ENCODE results near the gene TMEM97.

Gene TMEM97

GRCh38 chr17:28343491-28343932 is 24.5 kb downstream of the TMEM97 start:
- no peak for TF ChIP-seq CREB1 (IDR thresholded peaks at IDR 0.05; ENCODE audit: low read depth)
- TF ChIP-seq TEAD4 (IDR thresholded peaks at IDR 0.05), result no peak
- TF ChIP-seq TCF12 (IDR thresholded peaks at IDR 0.05; ENCODE audit: low read depth), result no peak
- no peak for TF ChIP-seq EP300 (IDR thresholded peaks at IDR 0.05; ENCODE audit: borderline replicate concordance)
- TF ChIP-seq FOXM1 (IDR thresholded peaks at IDR 0.05; ENCODE audit: borderline replicate concordance, low read depth), result no peak
- no peak for TF ChIP-seq TAF1 (IDR thresholded peaks at IDR 0.05; ENCODE audit: low read depth)
- TF ChIP-seq ZBTB7A (IDR thresholded peaks at IDR 0.05; ENCODE audit: low read depth), result no peak
- TF ChIP-seq REST (IDR thresholded peaks at IDR 0.05; ENCODE audit: low read depth), result no peak

GRCh38 chr17:28344011-28344410 is 25.0 kb downstream of the TMEM97 start:
- TF ChIP-seq TCF12 (IDR thresholded peaks at IDR 0.05; ENCODE audit: low read depth), result no peak
- TF ChIP-seq TAF1 (IDR thresholded peaks at IDR 0.05; ENCODE audit: low read depth), result no peak
- no peak for TF ChIP-seq CEBPB (IDR thresholded peaks at IDR 0.05)
- no peak for TF ChIP-seq NFIC (IDR thresholded peaks at IDR 0.05)
- no peak for TF ChIP-seq ZBTB7A (IDR thresholded peaks at IDR 0.05; ENCODE audit: low read depth)
- no peak for TF ChIP-seq RAD21 (IDR thresholded peaks at IDR 0.05; ENCODE audit: low read depth)

GRCh38 chr17:28344435-28344901 is 25.5 kb downstream of the TMEM97 start:
- TF ChIP-seq EP300 (IDR thresholded peaks at IDR 0.05; ENCODE audit: borderline replicate concordance) (no peak), REST (IDR thresholded peaks at IDR 0.05; ENCODE audit: low read depth) (no peak), CEBPB (IDR thresholded peaks at IDR 0.05) (no peak)

GRCh38 chr17:28345419-28346198 is 26.6 kb downstream of the TMEM97 start:
- TF ChIP-seq RAD21 (IDR thresholded peaks at IDR 0.05; ENCODE audit: low read depth) (no peak), USF1 (IDR thresholded peaks at IDR 0.05) (peak; percentile 39), EP300 (IDR thresholded peaks at IDR 0.05; ENCODE audit: borderline replicate concordance) (no peak), FOXM1 (IDR thresholded peaks at IDR 0.05; ENCODE audit: borderline replicate concordance, low read depth) (no peak)

- TF ChIP-seq TEAD4 (IDR thresholded peaks at IDR 0.05) (no peak), TCF12 (IDR thresholded peaks at IDR 0.05; ENCODE audit: low read depth) (no peak), NFIC (IDR thresholded peaks at IDR 0.05) (no peak), USF1 (IDR thresholded peaks at IDR 0.05) (no peak), EP300 (IDR thresholded peaks at IDR 0.05; ENCODE audit: borderline replicate concordance) (no peak), FOXM1 (IDR thresholded peaks at IDR 0.05; ENCODE audit: borderline replicate concordance, low read depth) (no peak), RAD21 (IDR thresholded peaks at IDR 0.05; ENCODE audit: low read depth) (no peak), MAX (IDR thresholded peaks at IDR 0.05) (no peak), CREB1 (IDR thresholded peaks at IDR 0.05; ENCODE audit: low read depth) (no peak), EGR1 (IDR thresholded peaks at IDR 0.05) (no peak), TAF1 (IDR thresholded peaks at IDR 0.05; ENCODE audit: low read depth) (no peak), ZBTB7A (IDR thresholded peaks at IDR 0.05; ENCODE audit: low read depth) (no peak), REST (IDR thresholded peaks at IDR 0.05; ENCODE audit: low read depth) (no peak), YY1 (IDR thresholded peaks at IDR 0.05; ENCODE audit: low read depth) (no peak), CEBPB (IDR thresholded peaks at IDR 0.05) (no peak)
Measured at GRCh38 chr17:28346199-28346580, 27.2 kb downstream of the TMEM97 start.

Data from Ishikawa (cell line).